K562 (cell line): ENCODE measurements around the gene PIK3AP1. TPM values are rescaled to one million over a fixed set of nuclear protein-coding genes. Genes with fewer than 3 reads are reported as not detected.

Source experiments
- ARNT ChIP-seq, 2 experiments: fragments of 450-650 bp; IDR thresholded peaks; 2 replicates each; pipeline ENCODE4 v1.6.1; 2016; ENCODE audit warnings: mild to moderate bottlenecking in 1 of 2
- CREB1 ChIP-seq, 2 experiments: sonication (generic) in 1 of 2; formaldehyde crosslinking in 1 of 2; IDR thresholded peaks; 2 replicates each; pipeline versions ENCODE4 v1.6.1 to v1.8.0; 2012 to 2022; ENCODE audit warnings: inconsistent platforms in 1 of 2, mild to moderate bottlenecking in 1 of 2, missing genetic modification reagents in 1 of 2, moderate library complexity in 1 of 2
- CREM ChIP-seq: IDR thresholded peaks from 2 replicates; pipeline ENCODE4 v1.6.1; 2014; ENCODE audit warnings: antibody characterized with exemption, low read depth
- FOXP1 ChIP-seq: sonication (generic); formaldehyde crosslinking; IDR thresholded peaks from 2 replicates; pipeline ENCODE4 v1.8.0; 2022; ENCODE audit warnings: mild to moderate bottlenecking, missing genetic modification reagents
- KLF13 ChIP-seq: fragments of 450-650 bp; IDR thresholded peaks from 2 replicates; pipeline ENCODE4 v1.6.1; 2016; ENCODE audit warnings: missing genetic modification characterization, low read depth, mild to moderate bottlenecking, missing compliant biosample characterization, moderate library complexity, borderline replicate concordance
- PYGO2 ChIP-seq: fragments of 450-650 bp; IDR thresholded peaks from 2 replicates; pipeline ENCODE4 v1.6.1; 2016; ENCODE audit warnings: mild to moderate bottlenecking, missing genetic modification characterization, moderate library complexity, missing compliant biosample characterization
- RBBP5 ChIP-seq: fragments of 200-600 bp; sonication (generic); IDR thresholded peaks from 2 replicates; pipeline ENCODE4 v1.6.1; 2012; ENCODE audit warnings: borderline replicate concordance, mild to moderate bottlenecking, low read length, control low read depth, inconsistent platforms; ENCODE audit not compliant: insufficient read depth, poor library complexity, severe bottlenecking
- RBFOX2 ChIP-seq: fragments of 200-400 bp; formaldehyde crosslinking; IDR thresholded peaks from 2 replicates; pipeline ENCODE4 v1.6.1; 2017; ENCODE audit warnings: low read depth, mild to moderate bottlenecking, low read length, moderate library complexity
- YY1 ChIP-seq, 3 experiments: IDR thresholded peaks; 2 replicates each; pipeline ENCODE4 v1.6.1; 2011; ENCODE audit warnings: low read length in 2 of 3, mild to moderate bottlenecking in 2 of 3, moderate library complexity in 2 of 3, borderline replicate concordance in 1 of 3, control low read depth in 1 of 3, low read depth in 1 of 3; ENCODE audit not compliant: insufficient read depth in 3 of 3, insufficient replicate concordance in 2 of 3, control insufficient read depth in 1 of 3, insufficient read length in 1 of 3; ENCODE audit errors: extremely low read depth in 1 of 3
- ZNF24 ChIP-seq: fragments of 450-650 bp; IDR thresholded peaks from 2 replicates; pipeline ENCODE4 v1.6.1; 2016
- polyA plus RNA-seq, 8 experiments: library from polyadenylated mRNA; depleted of rRNA in 4 of 8; stranded (reverse) in 5 of 8; unstranded in 3 of 8; fragments of >200 nt; fragmentation: Nextera tagmentation in 2 of 8; fragmentation: Illumina TruSeq in 1 of 8; extraction: Ambion mirVana in 2 of 8; extraction: Trizol in 1 of 8; gene quantifications; 2 replicates each; pipeline versions ENCODE4 v1.2.1 to v1.2.3, GENCODE V29; 2011 to 2014; ENCODE audit warnings: inconsistent platforms in 1 of 8, missing spikeins in 1 of 8
- total RNA-seq, 7 experiments: library from RNA; depleted of rRNA in 6 of 7; stranded (reverse); fragments of >200 nt in 6 of 7; fragmentation: Illumina TruSeq in 2 of 7; extraction: Trizol in 2 of 7; gene quantifications; 2 replicates each; pipeline versions ENCODE4 v1.2.1 to v1.2.3, GENCODE V29; 2011 to 2021; ENCODE audit warnings: low replicate concordance in 1 of 7
- TF ChIP-seq, protein P1 (sequence below): fragments of 450-650 bp; IDR thresholded peaks from 2 replicates; pipeline ENCODE4 v1.6.1; 2016; ENCODE audit warnings: low read depth
- TF ChIP-seq, protein P2 (sequence below): fragments of 250-450 bp; sonication (Bioruptor Pico); IDR thresholded peaks from 2 replicates; pipeline ENCODE4 v1.4.0; 2020; ENCODE audit warnings: mild to moderate bottlenecking
- TF ChIP-seq, protein P3 (sequence below): IDR thresholded peaks from 2 replicates; pipeline ENCODE4 v1.6.1; 2016; ENCODE audit warnings: missing genetic modification characterization, missing compliant biosample characterization

The PIK3AP1 gene
- total and polyA plus RNA-seq, 9 of the 15 experiments (the other 6 are each of a cell fraction or from before 2014, with no cell fraction given): 0.20 to 2.4 (median 1.4) TPM

DNA sequence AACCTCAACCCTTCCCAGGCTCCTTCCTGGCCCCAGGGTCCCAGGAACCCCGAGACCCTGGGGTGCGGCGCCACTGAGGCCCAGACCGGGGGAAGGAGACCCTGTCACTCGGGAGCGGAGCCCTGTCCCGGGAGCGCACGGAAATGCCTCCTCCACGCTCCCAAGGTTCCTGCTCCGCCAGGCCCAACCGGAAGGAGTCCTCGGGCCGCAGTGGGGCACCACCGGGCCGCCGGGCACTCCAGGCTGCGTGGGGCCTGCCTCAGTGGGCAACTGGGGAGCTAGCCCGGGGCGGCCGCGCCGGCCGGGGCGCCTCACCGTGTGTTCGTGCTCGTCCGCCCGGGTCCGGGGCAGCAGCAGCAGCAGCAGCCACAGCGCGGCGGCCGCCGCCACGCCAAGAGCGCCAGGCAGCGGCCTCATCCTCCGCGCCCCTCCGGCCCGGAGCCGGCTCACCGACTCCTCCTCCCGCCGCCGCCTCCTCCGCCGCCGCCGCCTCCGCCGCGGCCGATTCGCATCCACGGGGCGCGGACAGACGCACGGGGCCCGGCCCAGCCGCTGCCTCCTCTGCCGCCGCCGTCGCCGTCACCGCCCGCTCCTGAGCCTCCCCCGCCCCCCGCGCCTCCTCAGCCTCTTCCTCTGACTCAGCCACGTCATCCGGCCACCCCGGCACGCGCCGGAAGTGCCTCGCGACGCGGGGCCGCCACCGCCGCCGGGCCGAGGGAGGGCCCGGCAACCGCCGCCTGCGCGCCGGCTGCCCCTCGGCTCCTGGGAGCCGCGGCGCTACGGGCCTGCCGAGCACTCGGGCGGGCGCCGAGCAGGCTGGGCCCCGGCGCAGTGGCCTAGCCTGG is 133.7 kb downstream of the PIK3AP1 start, which contains the start of gene TM9SF3 (continued):
- TF ChIP-seq, protein P1, sequence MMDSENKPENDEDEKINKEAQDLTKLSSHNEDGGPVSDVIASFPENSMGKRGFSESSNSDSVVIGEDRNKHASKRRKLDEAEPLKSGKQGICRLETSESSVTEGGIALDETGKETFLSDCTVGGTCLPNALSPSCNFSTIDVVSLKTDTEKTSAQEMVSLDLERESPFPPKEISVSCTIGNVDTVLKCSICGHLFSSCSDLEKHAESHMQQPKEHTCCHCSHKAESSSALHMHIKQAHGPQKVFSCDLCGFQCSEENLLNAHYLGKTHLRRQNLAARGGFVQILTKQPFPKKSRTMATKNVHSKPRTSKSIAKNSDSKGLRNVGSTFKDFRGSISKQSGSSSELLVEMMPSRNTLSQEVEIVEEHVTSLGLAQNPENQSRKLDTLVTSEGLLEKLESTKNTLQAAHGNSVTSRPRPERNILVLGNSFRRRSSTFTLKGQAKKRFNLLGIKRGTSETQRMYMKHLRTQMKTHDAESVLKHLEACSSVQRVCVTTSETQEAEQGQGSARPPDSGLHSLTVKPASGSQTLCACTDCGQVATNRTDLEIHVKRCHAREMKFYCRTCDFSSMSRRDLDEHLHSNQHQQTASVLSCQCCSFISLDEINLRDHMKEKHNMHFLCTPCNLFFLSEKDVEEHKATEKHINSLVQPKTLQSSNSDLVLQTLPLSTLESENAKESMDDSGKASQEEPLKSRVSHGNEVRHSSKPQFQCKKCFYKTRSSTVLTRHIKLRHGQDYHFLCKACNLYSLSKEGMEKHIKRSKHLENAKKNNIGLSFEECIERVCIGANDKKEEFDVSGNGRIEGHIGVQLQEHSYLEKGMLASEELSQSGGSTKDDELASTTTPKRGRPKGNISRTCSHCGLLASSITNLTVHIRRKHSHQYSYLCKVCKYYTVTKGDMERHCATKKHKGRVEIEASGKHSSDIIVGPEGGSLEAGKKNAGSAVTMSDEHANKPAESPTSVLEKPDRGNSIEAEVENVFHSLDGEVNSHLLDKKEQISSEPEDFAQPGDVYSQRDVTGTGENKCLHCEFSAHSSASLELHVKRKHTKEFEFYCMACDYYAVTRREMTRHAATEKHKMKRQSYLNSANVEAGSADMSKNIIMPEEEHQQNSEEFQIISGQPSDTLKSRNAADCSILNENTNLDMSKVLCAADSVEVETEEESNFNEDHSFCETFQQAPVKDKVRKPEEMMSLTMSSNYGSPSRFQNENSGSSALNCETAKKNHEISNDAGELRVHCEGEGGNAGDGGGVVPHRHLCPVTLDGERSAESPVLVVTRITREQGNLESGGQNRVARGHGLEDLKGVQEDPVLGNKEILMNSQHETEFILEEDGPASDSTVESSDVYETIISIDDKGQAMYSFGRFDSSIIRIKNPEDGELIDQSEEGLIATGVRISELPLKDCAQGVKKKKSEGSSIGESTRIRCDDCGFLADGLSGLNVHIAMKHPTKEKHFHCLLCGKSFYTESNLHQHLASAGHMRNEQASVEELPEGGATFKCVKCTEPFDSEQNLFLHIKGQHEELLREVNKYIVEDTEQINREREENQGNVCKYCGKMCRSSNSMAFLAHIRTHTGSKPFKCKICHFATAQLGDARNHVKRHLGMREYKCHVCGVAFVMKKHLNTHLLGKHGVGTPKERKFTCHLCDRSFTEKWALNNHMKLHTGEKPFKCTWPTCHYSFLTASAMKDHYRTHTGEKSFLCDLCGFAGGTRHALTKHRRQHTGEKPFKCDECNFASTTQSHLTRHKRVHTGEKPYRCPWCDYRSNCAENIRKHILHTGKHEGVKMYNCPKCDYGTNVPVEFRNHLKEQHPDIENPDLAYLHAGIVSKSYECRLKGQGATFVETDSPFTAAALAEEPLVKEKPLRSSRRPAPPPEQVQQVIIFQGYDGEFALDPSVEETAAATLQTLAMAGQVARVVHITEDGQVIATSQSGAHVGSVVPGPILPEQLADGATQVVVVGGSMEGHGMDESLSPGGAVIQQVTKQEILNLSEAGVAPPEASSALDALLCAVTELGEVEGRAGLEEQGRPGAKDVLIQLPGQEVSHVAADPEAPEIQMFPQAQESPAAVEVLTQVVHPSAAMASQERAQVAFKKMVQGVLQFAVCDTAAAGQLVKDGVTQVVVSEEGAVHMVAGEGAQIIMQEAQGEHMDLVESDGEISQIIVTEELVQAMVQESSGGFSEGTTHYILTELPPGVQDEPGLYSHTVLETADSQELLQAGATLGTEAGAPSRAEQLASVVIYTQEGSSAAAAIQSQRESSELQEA: no peak
- TF ChIP-seq CREM (peak; percentile 93), KLF13 (tag) (no peak), PYGO2 (no peak), CREB1 (IDR thresholded peaks at IDR 0.05) (peak; percentile 87), CREB1 (CRISPR knock-in tag; IDR thresholded peaks at IDR 0.05) (0 out of 2 replicates have a peak, but pooled peaks have one; percentile 58), FOXP1 (0 out of 2 replicates have a peak, but pooled peaks have one; percentile 42), ARNT (IDR thresholded peaks at IDR 0.05) (no peak), RBBP5 (peak; percentile 89), RBFOX2 (peak; percentile 91), YY1 (IDR thresholded peaks at IDR 0.05; ENCODE audit: borderline replicate concordance in 1 of 3, control insufficient read depth in 1 of 3, extremely low read depth in 1 of 3, insufficient read depth in 3 of 3, insufficient read length in 1 of 3, insufficient replicate concordance in 2 of 3, low read depth in 1 of 3, low read length in 2 of 3) (peak in 2 of 3 experiments; percentile 36 to 59), ZNF24 (0 out of 2 replicates have a peak, but pooled peaks have one; percentile 23)
- TF ChIP-seq, protein P2, sequence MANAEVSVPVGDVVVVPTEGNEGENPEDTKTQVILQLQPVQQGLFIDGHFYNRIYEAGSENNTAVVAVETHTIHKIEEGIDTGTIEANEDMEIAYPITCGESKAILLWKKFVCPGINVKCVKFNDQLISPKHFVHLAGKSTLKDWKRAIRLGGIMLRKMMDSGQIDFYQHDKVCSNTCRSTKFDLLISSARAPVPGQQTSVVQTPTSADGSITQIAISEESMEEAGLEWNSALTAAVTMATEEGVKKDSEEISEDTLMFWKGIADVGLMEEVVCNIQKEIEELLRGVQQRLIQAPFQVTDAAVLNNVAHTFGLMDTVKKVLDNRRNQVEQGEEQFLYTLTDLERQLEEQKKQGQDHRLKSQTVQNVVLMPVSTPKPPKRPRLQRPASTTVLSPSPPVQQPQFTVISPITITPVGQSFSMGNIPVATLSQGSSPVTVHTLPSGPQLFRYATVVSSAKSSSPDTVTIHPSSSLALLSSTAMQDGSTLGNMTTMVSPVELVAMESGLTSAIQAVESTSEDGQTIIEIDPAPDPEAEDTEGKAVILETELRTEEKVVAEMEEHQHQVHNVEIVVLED (CRISPR knock-in tag): peak; percentile 48
- TF ChIP-seq, protein P3, sequence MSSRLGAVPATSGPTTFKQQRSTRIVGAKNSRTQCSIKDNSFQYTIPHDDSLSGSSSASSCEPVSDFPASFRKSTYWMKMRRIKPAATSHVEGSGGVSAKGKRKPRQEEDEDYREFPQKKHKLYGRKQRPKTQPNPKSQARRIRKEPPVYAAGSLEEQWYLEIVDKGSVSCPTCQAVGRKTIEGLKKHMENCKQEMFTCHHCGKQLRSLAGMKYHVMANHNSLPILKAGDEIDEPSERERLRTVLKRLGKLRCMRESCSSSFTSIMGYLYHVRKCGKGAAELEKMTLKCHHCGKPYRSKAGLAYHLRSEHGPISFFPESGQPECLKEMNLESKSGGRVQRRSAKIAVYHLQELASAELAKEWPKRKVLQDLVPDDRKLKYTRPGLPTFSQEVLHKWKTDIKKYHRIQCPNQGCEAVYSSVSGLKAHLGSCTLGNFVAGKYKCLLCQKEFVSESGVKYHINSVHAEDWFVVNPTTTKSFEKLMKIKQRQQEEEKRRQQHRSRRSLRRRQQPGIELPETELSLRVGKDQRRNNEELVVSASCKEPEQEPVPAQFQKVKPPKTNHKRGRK (tag): no peak
